GM18520 (cell line): Measurements from ENCODE around the gene DDX41.
A peak's percentile ranks its signal among the peaks of the same experiment; 100 is the strongest.

Experiments
- ATAC-seq: cut with Tn5 transposase; IDR thresholded peaks from one replicate; pipeline ENCODE4 v1.9.1; 2021; ENCODE audit not compliant: unreplicated experiment

DDX41 gene

GRCh38 chr5:177499842-177500241 is 16.9 kb downstream of the DDX41 start:
- ATAC-seq, result no peak

GRCh38 chr5:177498013-177498787 is 18.6 kb downstream of the DDX41 start:
- ATAC-seq, result no peak

GRCh38 chr5:177497292-177498012 is 19.3 kb downstream of the DDX41 start, which contains the start of gene PDLIM7:
Gene PDLIM7 (minus strand): TSS chr5:177497604. CDS start chr5:177496512, 1,092 bp downstream.
- peak; percentile 77 for ATAC-seq

GRCh38 chr5:177496727-177497291 is 20.0 kb downstream of the DDX41 start:
- no peak for ATAC-seq

- ATAC-seq, result no peak
These were observed 20.6 kb downstream of the DDX41 start for GRCh38 chr5:177496070-177496726.

- no peak for ATAC-seq
These were observed 21.3 kb downstream of the DDX41 start for GRCh38 chr5:177495243-177496060.

- ATAC-seq, result no peak
These were observed 22.2 kb downstream of the DDX41 start for GRCh38 chr5:177494346-177495195.

GRCh38 chr5:177493795-177494345 is 22.9 kb downstream of the DDX41 start:
- no peak for ATAC-seq

GRCh38 chr5:177492841-177493240 is 23.9 kb downstream of the DDX41 start:
- no peak for ATAC-seq

- no peak for ATAC-seq
These were observed 24.6 kb downstream of the DDX41 start for GRCh38 chr5:177491983-177492746.

GRCh38 chr5:177491429-177491945 is 25.3 kb downstream of the DDX41 start:
- ATAC-seq, result no peak

GRCh38 chr5:177490992-177491391 is 25.8 kb downstream of the DDX41 start:
- no peak for ATAC-seq

GRCh38 chr5:177490311-177490991 is 26.3 kb downstream of the DDX41 start:
- no peak for ATAC-seq

- no peak for ATAC-seq
These were observed 27.5 kb downstream of the DDX41 start for GRCh38 chr5:177489119-177489716.

- ATAC-seq, result no peak
These were observed 28.8 kb downstream of the DDX41 start for GRCh38 chr5:177487975-177488374.

GRCh38 chr5:177487144-177487543 is 29.6 kb downstream of the DDX41 start:
- no peak for ATAC-seq

- ATAC-seq, result no peak
These were observed 30.5 kb downstream of the DDX41 start for GRCh38 chr5:177486256-177486655.
